Measurements from ENCODE around the gene CD7.
A peak's percentile ranks its signal among the peaks of the same experiment; 100 is the strongest.

CD7 gene

DNA sequence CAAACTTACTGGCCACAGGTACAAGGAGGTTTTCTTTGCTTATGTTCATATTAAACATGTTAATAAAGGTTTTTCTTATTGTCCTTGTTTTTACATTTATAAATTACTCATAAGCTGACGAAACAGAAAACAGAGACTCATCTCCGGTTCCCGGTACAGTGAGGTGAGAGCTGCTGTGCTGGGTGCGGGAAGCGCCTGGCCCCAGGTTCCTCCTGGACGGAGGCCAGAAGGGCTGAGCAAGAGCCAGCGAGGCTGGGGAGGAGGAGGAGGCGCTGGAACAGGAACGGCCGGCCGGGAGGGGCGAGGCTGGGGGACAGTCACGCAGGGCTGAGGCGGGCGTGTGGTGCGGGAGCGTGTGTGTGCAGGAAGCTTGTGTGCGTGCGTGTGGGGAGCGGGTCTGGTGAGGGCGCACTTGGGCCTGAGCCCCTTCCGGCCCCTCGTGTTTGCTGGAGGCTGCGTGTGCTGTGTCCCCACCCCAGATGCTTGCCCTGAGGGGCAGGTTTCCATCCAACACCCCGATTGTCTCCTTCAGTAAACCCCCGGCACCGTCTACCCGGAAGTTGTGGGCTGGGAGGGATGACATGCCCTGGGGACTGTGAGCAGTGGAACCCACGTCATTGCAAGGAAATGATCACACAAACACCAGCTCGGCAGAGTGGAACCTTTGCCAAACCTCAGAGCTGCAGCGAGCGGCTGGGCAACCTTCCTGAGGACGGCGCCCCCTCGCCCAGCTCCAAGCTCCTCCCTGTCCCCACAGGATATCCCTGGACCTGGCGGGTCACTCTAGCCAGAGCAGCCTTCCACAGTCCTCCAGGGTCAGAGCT is 19.5 kb downstream of the CD7 start:
- DNase-seq, result peak; percentile 83 to 88

- peak; percentile 79 to 83 for DNase-seq
Measured at GRCh38 chr17:82297280-82297713, 20.1 kb downstream of the CD7 start.

- DNase-seq, result no peak
Measured at GRCh38 chr17:82296511-82297279, 20.7 kb downstream of the CD7 start.

GRCh38 chr17:82295472-82295814 is 22.0 kb downstream of the CD7 start:
- no peak for DNase-seq

DNA sequence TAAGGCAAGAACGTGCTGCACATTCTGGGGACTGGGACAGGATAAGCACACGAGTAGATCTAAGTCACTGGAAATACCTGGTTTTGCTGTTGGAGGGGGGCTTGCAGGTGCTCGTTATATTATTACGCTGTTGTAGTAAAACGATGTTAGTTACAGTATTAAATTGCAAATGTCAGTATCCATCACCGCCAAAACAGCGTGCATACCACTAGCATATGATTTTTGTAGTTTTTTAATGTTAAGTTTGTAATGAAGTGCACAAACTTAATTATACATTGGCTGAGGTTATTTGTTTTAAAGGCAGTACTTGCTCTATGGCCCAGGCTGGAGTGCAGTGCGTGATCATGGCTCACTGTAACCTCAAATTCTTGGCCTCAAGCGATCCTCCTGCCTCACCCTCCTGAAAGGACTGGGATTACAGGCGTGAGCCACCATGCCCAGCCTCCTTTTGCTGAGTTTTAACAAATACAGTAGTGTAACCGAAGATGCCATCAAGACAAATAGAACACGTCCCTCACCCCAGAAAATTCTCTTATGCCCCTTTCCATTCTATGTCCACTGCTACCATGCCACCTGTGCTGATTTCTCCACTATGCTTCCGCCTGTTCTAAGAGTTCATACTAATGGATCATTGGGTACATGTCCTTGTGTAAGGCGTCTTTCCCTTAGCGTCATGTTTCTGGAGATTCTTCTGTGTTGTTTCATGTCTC is 23.2 kb downstream of the CD7 start:
- no peak for DNase-seq

DNA sequence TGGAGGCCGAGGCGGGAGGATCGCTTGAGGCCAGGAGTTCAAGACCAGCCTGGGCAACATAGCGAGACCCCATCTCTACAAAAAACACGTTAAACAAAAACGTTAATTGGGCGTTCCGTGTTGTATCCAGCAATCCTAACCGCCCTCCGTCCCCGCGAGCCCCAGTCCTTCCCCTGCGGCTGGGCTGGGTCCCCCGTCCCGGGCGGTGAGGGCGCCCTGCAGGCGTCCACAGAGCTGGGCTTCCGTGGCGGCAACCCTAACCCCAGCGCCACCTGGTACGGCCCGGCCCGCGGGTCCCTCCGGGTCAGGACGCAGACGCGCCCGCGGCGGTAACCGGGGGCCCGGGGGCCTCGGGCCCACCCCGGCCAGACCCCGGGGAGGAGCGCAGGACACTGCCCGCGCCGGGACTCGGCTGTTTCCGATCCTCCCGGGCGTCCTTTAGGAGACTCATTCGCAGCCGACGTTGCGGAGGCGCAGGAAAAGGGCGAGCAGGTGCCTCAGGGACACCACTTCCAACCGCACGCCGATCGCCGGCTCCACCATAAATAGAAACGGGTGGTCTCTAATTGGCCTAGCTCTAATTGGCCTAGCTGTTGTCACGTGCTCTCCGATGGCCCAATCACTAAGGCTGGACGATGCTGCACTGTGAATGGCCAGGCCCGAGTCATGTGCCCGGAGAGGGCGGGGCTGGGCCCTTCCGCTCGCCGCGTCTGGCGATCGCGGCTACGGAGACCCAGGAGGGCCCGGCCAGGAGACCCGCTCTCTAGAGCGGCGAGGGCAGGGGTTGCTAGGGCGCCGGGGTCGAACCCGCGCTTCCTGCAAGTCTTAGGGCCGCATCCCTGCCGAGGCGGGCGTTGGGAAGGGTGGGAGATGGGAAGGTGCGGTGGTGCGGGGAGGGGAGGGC is 24.9 kb downstream of the CD7 start:
- DNase-seq, result peak; percentile 83 to 87

DNA sequence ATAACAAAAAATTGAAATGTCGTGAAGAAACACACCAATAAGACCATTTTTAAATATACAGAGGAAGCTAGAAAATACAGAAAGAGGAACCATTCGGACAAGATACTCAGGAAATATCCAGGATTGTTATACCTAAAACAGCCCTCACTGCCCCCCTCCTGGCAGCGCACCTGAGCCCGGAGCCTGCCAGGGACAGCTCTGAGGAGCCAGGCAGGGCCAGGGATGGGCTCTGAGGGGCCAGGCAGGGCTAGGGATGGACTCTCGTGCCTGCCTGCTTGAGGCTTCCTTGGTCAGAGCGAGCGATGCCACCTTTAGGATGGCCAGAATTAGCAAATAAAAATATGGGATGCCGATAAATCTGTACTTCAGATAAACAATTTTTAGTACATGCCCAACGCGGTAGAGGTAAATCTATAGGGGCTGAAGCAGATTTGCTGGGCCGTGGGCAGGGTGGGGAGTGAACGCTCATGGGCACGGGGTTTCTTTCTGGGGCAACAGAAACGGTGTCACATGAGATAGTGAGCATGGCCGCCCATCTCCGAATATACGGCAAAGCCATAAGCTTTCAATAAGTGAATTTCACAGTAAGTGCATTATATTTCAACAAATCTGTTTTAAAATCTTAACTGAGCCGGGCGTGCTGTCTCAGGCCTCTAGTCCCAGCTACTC is 25.7 kb downstream of the CD7 start:
- no peak for DNase-seq

GRCh38 chr17:82287868-82288801 is 29.3 kb downstream of the CD7 start:
- DNase-seq, result no peak

DNA sequence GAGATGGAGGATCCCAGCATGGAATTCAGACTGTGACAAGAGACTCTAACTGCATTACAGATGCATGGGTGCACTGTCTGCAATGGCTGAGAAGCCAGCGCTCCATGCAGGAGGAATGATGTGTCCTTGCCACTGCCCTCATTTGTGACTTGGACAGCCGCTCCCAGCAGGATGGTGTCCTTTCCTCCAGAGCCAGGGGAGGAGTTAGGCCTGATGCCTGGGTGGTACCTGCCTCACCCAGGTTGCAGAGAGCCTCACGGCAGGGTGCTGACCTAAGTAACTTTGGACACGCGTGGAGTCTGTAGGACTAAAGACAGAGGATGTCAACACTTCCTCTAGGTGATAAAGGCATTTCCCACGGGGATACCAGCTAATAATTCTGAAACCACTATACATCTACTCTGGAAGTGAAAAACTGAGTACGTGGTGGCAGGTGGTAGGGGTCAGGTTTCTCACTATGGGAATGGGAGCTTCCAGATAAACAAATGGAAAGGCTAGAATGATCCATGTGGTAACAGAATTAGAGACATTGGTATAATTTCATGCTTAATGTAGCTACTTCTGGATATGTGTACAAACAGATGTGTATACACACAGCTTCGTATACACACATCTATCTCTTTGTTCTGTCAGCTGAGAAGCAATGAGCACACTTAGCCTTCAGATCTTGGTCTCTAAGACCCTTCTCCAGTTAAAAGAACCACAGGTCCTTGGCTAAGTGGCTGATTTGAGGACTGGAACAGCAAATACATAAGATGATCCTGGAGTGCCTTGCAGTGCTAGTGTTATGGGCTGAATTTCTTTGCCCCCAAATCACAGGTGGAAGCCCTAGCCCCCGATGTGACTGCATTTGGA is 30.2 kb downstream of the CD7 start:
- DNase-seq, result no peak

DNA sequence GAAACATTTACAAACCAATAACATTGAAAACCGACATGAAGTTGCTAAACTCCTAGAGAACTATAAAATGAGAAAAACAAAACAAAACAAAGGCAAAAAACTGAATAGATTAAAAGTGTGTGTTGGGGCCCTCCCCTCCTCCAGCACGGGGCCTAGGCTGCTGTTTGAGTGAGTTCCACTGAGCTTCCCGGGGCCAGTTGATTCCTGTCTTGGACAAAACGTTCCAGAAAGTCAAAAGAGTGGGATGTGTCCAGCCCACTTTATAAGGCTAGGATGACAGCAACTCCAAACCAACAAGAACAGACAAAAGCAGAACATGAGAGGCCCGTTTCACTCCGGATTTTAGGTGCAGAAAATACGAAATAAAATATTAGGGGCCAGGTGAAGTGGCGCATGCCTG is 32.3 kb downstream of the CD7 start:
- no peak for DNase-seq

- peak in 1 of 2 donors; percentile 54 for DNase-seq
Measured at GRCh38 chr17:82283208-82283749, 34.1 kb downstream of the CD7 start.

- no peak for DNase-seq
Measured at GRCh38 chr17:82282239-82283207, 34.9 kb downstream of the CD7 start.

DNA sequence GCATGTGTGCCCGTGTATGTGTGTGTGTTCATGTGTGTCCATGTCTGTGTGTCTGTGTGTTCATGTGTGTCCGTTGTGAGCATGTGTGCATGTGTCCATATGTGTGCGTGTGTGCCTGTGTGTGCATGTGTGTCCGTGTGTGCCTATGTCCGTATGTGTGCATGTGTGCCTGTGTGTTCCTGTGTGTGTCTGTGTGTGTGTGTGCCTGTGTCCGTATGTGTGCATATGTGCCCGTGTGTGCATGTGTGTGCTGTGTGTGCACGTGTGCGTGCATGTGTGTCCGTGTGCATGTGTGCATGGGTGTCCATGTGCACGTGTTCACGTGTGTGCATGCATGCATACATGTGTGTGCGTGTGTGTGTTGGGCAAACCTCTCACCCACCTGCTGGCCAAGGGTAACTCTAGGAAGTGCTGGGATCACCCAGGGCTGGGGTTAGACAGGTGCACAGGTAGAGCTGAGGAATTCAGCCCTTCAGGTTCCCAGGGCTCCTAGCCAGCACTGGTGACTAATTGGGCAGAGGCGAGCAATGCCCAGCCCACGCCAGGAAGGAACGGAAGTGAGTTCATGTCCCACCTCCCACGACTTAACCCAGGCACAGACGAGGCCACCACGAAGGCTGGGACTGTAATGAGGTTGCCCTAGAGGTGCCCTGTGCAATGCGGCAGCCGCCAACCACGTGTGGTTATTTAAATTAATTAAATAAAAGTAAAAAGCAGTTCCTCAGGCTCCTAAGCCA is 35.7 kb downstream of the CD7 start:
- DNase-seq, result peak in 1 of 2 donors; percentile 50

- DNase-seq, result no peak
Measured at GRCh38 chr17:82281076-82281475, 36.3 kb downstream of the CD7 start.

DNA sequence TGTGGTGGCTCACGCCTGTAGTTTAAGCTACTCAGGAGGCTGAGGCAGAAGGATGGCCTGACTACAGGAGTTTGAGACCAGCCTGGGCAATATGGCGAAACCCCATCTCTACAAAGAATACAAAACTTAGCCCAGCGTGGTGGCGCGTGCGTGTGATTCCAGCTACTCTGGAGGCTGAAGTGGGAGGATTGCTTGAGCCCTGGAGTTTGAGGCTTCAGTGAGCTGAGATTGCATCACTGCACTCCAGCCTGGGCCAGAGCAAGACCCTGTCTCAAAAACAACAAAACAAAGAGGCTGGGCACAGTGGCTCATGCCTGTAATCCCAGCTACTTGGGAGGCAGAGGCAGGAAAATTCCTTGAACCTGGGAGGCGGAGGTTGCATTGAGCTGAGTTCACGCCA is 36.9 kb downstream of the CD7 start:
- DNase-seq, result no peak

DNA sequence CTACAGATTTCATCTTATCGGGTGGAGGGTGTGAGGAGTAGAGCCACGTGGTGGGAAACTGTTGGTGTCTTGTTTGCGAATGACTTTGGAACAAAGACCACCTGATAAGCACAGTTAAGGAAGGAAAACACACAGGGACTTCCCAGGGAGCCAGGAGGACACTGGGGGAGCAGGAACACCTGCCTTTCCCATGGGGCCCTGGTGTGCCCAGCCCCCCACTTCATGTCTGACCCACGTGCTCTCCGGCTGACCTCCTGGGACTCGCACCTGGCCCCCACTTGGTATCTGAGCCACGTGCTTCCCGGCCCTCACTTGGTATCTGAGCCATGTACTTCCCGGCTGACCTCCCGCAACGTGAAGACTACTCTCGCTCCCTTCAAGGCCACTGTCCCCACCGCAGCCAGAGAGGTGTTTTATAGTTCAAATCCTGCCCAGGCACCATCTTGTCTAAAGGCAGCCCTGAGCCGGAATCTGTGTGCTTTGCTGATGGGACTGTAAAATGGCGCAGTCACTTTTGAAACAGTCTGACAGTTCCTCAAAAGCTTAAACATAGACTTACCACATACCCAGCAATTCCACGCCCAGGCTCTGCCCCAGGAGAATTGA is 38.5 kb downstream of the CD7 start:
- no peak for DNase-seq

DNA sequence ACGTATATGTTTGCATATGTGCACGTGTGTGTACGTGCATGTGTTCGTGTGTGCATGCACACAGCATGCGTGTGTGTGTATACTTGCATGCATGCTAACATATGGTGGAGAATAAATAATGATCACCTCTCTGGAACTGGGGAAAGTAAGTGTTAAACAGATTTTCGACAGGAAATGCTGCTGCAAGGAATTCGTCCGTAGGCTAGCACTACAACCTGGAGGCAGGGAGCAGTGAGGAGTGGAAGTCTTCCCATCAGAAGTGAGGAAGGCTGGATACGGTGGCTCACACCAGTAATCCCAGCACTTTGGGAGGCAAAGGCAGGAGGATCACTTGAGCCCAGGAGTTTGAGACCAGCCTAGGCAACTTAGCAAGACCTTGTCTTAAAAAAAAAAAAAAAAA is 39.1 kb downstream of the CD7 start:
- no peak for DNase-seq
